Measurements from ENCODE around the gene FMN2.

DNA sequence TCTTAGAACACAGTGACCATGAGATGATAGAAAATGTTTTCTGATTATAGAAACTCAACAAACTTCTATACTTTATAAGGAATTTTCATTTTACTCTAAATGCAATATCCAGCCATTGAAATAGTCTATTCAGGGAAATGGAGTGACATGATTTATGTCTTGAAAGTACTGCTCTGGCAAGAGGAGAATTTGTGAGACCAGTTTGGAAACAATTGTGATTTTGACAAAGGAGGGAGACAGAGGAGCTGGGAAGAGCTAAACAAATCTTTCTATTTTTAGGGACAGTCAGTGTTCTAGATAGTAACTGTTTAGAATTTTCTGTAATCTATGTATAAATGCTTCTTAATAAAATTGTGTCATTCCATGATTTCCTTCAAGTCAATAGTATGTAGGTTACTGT, 252.3 kb downstream of the FMN2 start:
- TF ChIP-seq, protein P1, sequence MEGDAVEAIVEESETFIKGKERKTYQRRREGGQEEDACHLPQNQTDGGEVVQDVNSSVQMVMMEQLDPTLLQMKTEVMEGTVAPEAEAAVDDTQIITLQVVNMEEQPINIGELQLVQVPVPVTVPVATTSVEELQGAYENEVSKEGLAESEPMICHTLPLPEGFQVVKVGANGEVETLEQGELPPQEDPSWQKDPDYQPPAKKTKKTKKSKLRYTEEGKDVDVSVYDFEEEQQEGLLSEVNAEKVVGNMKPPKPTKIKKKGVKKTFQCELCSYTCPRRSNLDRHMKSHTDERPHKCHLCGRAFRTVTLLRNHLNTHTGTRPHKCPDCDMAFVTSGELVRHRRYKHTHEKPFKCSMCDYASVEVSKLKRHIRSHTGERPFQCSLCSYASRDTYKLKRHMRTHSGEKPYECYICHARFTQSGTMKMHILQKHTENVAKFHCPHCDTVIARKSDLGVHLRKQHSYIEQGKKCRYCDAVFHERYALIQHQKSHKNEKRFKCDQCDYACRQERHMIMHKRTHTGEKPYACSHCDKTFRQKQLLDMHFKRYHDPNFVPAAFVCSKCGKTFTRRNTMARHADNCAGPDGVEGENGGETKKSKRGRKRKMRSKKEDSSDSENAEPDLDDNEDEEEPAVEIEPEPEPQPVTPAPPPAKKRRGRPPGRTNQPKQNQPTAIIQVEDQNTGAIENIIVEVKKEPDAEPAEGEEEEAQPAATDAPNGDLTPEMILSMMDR (conservative IDR thresholded peaks at IDR 0.05) = no peak
- TF ChIP-seq ZFX (IDR thresholded peaks at IDR 0.05) = no peak
